COLO829 (cell line): ENCODE results near the gene DAPK3.

Experiments
- DNase-seq: peaks from one replicate; pipeline ENCODE4 v3.0.0; 2012; ENCODE audit warnings: low spot score

The DAPK3 gene

GRCh38 chr19:3910105-3910504 lies 60.8 kb downstream of the DAPK3 start:
- no peak for DNase-seq
